Nephron progenitor cell (in vitro differentiated cells): ENCODE results near the gene KIAA0753.
A peak's percentile ranks its signal among the peaks of the same experiment; 100 is the strongest.
"Not testable (repeated sequence)": the region's sequence is repeated elsewhere in the genome, so short reads cannot be mapped to it uniquely, and the experiment has no call there.

Experiments
- DNase-seq: peaks from one replicate; pipeline ENCODE4 v3.0.0; 2021
- H3K27ac Mint-ChIP-seq: 2 replicates; pipeline ENCODE4 v1.8.0; 2021; ENCODE audit warnings: mild to moderate bottlenecking, moderate library complexity, mixed read lengths
- H3K27me3 Mint-ChIP-seq: 2 replicates; pipeline ENCODE4 v1.8.0; 2021; ENCODE audit warnings: mild to moderate bottlenecking, low read depth, mixed read lengths; ENCODE audit not compliant: poor library complexity
- H3K36me3 Mint-ChIP-seq: 2 replicates; pipeline ENCODE4 v1.8.0; 2021; ENCODE audit warnings: low read depth, mixed read lengths
- H3K4me1 Mint-ChIP-seq: 2 replicates; pipeline ENCODE4 v1.8.0; 2021; ENCODE audit warnings: mixed read lengths
- H3K4me3 Mint-ChIP-seq: 2 replicates; pipeline ENCODE4 v1.8.0; 2021; ENCODE audit warnings: mild to moderate bottlenecking, moderate library complexity, mixed read lengths
- H3K9me3 Mint-ChIP-seq: 2 replicates; pipeline ENCODE4 v1.8.0; 2021; ENCODE audit warnings: mild to moderate bottlenecking, moderate library complexity, mixed read lengths
- TF ChIP-seq, protein P1 (sequence below): fragments of 200-600 bp; sonication (generic); IDR thresholded peaks from 2 replicates; pipeline ENCODE4 v1.5.0; 2021; ENCODE audit warnings: antibody characterized with exemption

The KIAA0753 gene

DNA sequence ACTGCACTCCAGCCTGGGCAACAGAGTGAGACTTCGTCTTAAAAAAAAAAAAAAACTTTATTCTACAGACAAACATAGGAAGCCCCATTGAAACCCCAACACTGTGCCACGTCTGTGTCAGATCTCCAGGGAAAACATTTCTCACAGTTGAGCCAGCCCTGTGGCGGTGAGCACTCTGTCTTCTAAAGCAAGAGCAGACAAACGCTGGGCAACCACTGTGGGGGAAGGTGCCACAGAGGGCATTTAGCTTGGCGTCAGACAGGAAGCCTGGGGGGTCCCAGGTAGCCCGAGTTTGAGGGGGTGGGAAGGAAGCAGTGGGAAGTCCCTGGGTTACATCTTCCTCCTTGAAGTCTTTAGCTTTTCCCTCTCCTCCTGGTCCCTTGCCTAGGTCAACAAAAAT, 27.0 kb upstream of the KIAA0753 start:
- DNase-seq: no peak
- Mint-ChIP-seq H3K36me3 (no peaks in the 10 kb centered on the region), H3K4me1 (peaks cover 20% of the 10 kb centered on the region), H3K27me3 (peaks cover 34% of the 10 kb centered on the region), H3K9me3 (no peaks in the 10 kb centered on the region), H3K4me3 (no peak overlapping the region), H3K27ac (no peak overlapping the region)
- TF ChIP-seq, protein P1, sequence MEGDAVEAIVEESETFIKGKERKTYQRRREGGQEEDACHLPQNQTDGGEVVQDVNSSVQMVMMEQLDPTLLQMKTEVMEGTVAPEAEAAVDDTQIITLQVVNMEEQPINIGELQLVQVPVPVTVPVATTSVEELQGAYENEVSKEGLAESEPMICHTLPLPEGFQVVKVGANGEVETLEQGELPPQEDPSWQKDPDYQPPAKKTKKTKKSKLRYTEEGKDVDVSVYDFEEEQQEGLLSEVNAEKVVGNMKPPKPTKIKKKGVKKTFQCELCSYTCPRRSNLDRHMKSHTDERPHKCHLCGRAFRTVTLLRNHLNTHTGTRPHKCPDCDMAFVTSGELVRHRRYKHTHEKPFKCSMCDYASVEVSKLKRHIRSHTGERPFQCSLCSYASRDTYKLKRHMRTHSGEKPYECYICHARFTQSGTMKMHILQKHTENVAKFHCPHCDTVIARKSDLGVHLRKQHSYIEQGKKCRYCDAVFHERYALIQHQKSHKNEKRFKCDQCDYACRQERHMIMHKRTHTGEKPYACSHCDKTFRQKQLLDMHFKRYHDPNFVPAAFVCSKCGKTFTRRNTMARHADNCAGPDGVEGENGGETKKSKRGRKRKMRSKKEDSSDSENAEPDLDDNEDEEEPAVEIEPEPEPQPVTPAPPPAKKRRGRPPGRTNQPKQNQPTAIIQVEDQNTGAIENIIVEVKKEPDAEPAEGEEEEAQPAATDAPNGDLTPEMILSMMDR: no peak

DNA sequence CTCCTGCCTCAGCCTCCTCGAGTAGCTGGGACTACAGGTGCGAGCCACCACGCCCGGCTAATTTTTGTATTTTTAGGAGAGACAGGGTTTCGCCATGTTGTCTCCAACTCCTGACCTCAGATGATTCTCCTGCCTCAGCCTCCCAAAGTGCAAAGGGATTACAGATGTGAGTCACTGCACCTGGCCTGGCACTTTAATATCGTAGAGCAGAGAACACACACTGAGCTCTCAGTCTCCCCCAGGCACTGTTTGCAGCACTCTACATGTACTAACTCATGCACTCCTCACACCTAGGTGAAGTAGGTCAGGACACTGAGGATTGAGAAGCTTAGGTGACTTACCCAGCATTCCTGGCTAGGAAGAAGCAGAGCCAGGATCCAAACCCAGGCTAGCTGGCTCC, 26.0 kb upstream of the KIAA0753 start:
- Mint-ChIP-seq H3K36me3 (no peaks in the 10 kb centered on the region), H3K4me3 (no peak overlapping the region), H3K27ac (no peak overlapping the region), H3K9me3 (no peaks in the 10 kb centered on the region), H3K4me1 (peaks cover 27% of the 10 kb centered on the region), H3K27me3 (peaks cover 36% of the 10 kb centered on the region)
- TF ChIP-seq, protein P1: no peak
- no peak for DNase-seq

DNA sequence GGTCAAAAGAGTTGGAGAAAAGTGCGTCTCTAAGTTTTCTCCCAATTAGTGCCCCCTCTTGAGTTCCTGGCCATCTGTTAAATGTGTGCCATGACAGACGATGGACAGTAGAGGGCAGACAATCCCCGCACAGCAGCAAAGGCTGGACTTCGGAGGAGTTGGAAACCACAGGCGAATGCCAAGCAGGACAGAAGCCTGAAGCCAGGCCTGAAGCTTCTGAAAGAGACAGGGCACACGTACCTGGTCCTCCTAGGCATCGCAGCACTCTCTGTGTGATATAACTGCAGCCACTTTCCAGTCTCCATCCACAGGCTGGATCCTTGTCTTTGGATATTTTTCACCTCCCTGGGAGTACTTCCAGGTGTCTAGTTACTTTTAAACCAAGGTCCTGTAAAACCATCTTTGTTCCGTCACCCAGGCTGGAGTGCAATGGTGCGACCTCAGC, 25.6 kb upstream of the KIAA0753 start:
- H3K9me3 Mint-ChIP-seq: no peaks in the 10 kb centered on the region
- TF ChIP-seq, protein P1: peak; percentile 85
- no peaks in the 10 kb centered on the region for H3K36me3 Mint-ChIP-seq
- H3K4me1 Mint-ChIP-seq: peaks cover 31% of the 10 kb centered on the region
- DNase-seq: peak; percentile 75
- H3K4me3 Mint-ChIP-seq: no peak overlapping the region
- H3K27ac Mint-ChIP-seq: no peak overlapping the region
- H3K27me3 Mint-ChIP-seq: peaks cover 39% of the 10 kb centered on the region

DNA sequence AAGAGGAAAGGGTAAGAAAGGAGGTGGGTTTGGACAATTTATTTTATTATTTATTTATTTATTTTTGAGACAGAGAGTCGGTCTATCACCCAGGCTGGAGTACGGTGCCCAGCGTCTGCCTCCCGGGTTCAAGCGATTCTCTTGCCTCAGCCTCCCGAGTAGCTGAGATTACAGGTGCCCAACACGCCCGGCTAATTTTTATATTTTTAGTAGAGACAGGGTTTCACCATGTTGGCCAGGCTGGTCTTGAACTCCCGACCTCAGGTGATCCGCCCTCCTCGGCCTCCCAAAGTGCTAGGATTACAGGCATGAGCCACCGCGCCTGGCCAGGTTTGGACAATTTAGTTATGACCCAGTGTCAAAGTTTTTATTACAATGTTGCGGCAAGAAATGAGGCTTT, 22.7 kb upstream of the KIAA0753 start:
- not testable (repeated sequence) for H3K27ac Mint-ChIP-seq, H3K4me3 Mint-ChIP-seq, DNase-seq, H3K36me3 Mint-ChIP-seq, H3K9me3 Mint-ChIP-seq
- Mint-ChIP-seq H3K27me3 (peaks cover 47% of the 10 kb centered on the region), H3K4me1 (peaks cover 37% of the 10 kb centered on the region)

DNA sequence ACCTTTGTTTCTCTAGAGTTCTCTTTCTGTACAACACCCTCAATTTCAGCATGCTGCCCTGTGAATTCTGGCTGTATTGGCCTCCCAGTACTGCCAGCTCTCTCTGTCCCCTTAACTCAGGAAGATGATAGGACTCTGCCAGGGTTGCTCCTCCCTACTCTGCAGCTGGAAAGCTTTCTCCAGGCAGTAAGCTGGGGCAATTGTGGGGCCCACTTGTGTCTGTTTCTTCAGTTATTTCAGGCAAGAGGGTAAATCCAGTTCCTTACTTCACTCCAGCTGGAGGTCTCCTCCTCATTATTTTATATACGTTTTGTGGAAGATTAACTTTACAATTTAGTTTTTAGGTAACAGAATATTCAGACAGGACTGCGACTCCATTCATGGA, 20.9 kb upstream of the KIAA0753 start:
- Mint-ChIP-seq H3K4me3 (no peak overlapping the region), H3K36me3 (no peaks in the 10 kb centered on the region), H3K27me3 (peaks cover 54% of the 10 kb centered on the region), H3K27ac (no peak overlapping the region), H3K4me1 (peaks cover 38% of the 10 kb centered on the region), H3K9me3 (peaks cover 3% of the 10 kb centered on the region)
- no peak for DNase-seq
- TF ChIP-seq, protein P1: no peak

DNA sequence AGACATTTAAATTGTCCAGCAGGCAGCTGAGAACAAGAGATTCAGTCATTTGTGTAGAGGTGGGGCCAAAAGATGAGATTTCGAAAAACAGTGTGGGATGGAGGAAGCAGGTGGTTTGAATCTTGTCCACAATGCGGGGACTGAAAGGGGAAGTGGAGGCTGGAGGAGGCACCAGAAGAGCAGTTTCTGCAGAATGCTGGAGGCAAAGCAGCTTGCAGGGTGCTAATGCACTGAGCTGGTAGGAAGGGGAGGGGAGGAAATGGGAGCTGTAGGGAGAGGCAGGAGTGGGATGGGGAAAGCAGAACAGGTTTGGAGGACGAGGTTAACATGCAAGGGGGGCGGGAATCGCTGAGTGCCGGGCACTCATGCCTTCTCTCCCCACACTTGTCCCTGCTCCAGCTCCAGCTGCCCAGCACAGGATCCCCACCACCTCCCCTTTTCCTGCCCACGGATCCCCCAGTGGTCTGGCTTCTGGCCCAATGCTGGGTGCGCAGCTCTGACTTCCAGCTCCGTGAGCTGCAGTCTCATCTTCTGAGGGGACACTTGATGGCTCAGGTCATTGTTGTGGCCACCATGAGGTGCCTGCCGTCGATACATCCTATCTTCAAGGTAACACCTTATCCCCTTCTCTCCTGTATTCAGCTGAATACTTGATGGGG, 20.4 kb upstream of the KIAA0753 start:
- peaks cover 58% of the 10 kb centered on the region for H3K27me3 Mint-ChIP-seq
- H3K9me3 Mint-ChIP-seq: peaks cover 3% of the 10 kb centered on the region
- no peak for DNase-seq

More for the DNA sequence above, 20.4 kb upstream of the KIAA0753 start:
- no peaks in the 10 kb centered on the region for H3K36me3 Mint-ChIP-seq
- peaks cover 43% of the 10 kb centered on the region for H3K4me1 Mint-ChIP-seq
- no peak overlapping the region for H3K27ac Mint-ChIP-seq
- no peak overlapping the region for H3K4me3 Mint-ChIP-seq
- TF ChIP-seq, protein P1: no peak
